Right atrium auricular region (tissue), 2 donors: Measurements from ENCODE around the gene TM7SF3. TPM values are rescaled to one million over a fixed set of nuclear protein-coding genes. Genes with fewer than 3 reads are reported as not detected.

Experiments
- DNase-seq: peaks from one replicate; pipeline ENCODE4 v3.0.0-alpha.2; 2019; ENCODE audit warnings: low spot score
- H3K27ac ChIP-seq, 2 donors: fragments of 200-600 bp; sonication (generic); 1 replicate in 1 of 2; 2 replicates in 1 of 2; pipeline ENCODE4 v1.5.1; 2016 to 2019
- H3K27me3 ChIP-seq, 2 donors: fragments of 200-600 bp; sonication (generic); one replicate each; pipeline versions ENCODE4 v1.5.1 to v1.6.0; 2017 to 2019
- H3K36me3 ChIP-seq: fragments of 200-600 bp; sonication (generic); one replicate; pipeline ENCODE4 v1.5.1; 2016
- H3K4me1 ChIP-seq, 2 donors: fragments of 200-600 bp; sonication (generic); one replicate each; pipeline versions ENCODE4 v1.5.1 to v1.6.0; 2017 to 2019
- H3K4me3 ChIP-seq, 2 donors: fragments of 200-600 bp; sonication (generic); 1 replicate in 1 of 2; 2 replicates in 1 of 2; pipeline ENCODE4 v1.5.1; 2017 to 2019; ENCODE audit warnings: mild to moderate bottlenecking in 1 of 2, moderate library complexity in 1 of 2
- H3K9me3 ChIP-seq, 2 donors: fragments of 200-600 bp; sonication (generic); one replicate each; pipeline ENCODE4 v1.5.1; 2019
- CTCF ChIP-seq, 2 donors: fragments of 200-600 bp; sonication (generic); IDR thresholded peaks; one replicate each; pipeline ENCODE4 v1.5.1; 2019; ENCODE audit warnings: antibody characterized with exemption in 2 of 2
- total RNA-seq, 2 donors: library from RNA; depleted of rRNA; stranded (reverse); fragments of >200 nt; gene quantifications; one replicate each; pipeline ENCODE4 v1.1.0, GENCODE V29; 2016

The TM7SF3 gene
- total RNA-seq, 2 donors from 2014 or later, result 23.0 to 34.6 TPM

- no peak for TF ChIP-seq CTCF (IDR thresholded peaks at IDR 0.05)
- Histone ChIP-seq H3K9me3 (no peaks in the 10 kb centered on the region), H3K27me3 (no peaks in the 10 kb centered on the region), H3K4me1 (no peaks in the 10 kb centered on the region), H3K36me3 (peaks cover 34% of the 10 kb centered on the region), H3K27ac (no peak overlapping the region), H3K4me3 (no peak overlapping the region)
- no peak for DNase-seq
Observed at GRCh38 chr12:27034607-27035293, 20.6 kb upstream of the TM7SF3 start.

- DNase-seq, result no peak
- H3K4me3 ChIP-seq, result no peak overlapping the region
- H3K9me3 ChIP-seq, result no peaks in the 10 kb centered on the region
- H3K27me3 ChIP-seq, result no peaks in the 10 kb centered on the region
- no peak for TF ChIP-seq CTCF (IDR thresholded peaks at IDR 0.05)
- H3K4me1 ChIP-seq, result no peaks in the 10 kb centered on the region
- peaks cover 54% of the 10 kb centered on the region for H3K36me3 ChIP-seq
- H3K27ac ChIP-seq, result no peak overlapping the region
Observed at GRCh38 chr12:27032679-27033078, 18.5 kb upstream of the TM7SF3 start.

- no peak overlapping the region for H3K4me3 ChIP-seq
- TF ChIP-seq CTCF (IDR thresholded peaks at IDR 0.05), result no peak
- H3K36me3 ChIP-seq, result peaks cover 60% of the 10 kb centered on the region
- no peak overlapping the region for H3K27ac ChIP-seq
- no peaks in the 10 kb centered on the region for H3K27me3 ChIP-seq
- H3K4me1 ChIP-seq, result no peaks in the 10 kb centered on the region
- no peaks in the 10 kb centered on the region for H3K9me3 ChIP-seq
- no peak for DNase-seq
Observed at GRCh38 chr12:27031531-27031930, 17.3 kb upstream of the TM7SF3 start.

GRCh38 chr12:27026257-27026656 is 12.1 kb upstream of the TM7SF3 start:
- H3K4me3 ChIP-seq, result no peak overlapping the region
- peaks cover 0 to 16% of the 10 kb centered on the region in 2 donors for H3K4me1 ChIP-seq
- no peak overlapping the region for H3K27ac ChIP-seq
- H3K27me3 ChIP-seq, result no peaks in the 10 kb centered on the region
- peaks cover 41% of the 10 kb centered on the region for H3K36me3 ChIP-seq
- H3K9me3 ChIP-seq, result no peaks in the 10 kb centered on the region
- DNase-seq, result no peak
- no peak for TF ChIP-seq CTCF (IDR thresholded peaks at IDR 0.05)

GRCh38 chr12:27025116-27025515 is 10.9 kb upstream of the TM7SF3 start:
- no peaks in the 10 kb centered on the region for H3K27me3 ChIP-seq
- no peaks in the 10 kb centered on the region for H3K9me3 ChIP-seq
- no peak for DNase-seq
- no peak overlapping the region for H3K4me3 ChIP-seq
- H3K27ac ChIP-seq, result no peak overlapping the region
- peaks cover 0 to 16% of the 10 kb centered on the region in 2 donors for H3K4me1 ChIP-seq
- H3K36me3 ChIP-seq, result peaks cover 29% of the 10 kb centered on the region
- no peak for TF ChIP-seq CTCF (IDR thresholded peaks at IDR 0.05)

GRCh38 chr12:27024291-27024690 is 10.1 kb upstream of the TM7SF3 start:
- no peak for TF ChIP-seq CTCF (IDR thresholded peaks at IDR 0.05)
- Histone ChIP-seq H3K27ac (no peak overlapping the region), H3K4me3 (no peak overlapping the region), H3K27me3 (no peaks in the 10 kb centered on the region), H3K4me1 (peaks cover 0 to 16% of the 10 kb centered on the region in 2 donors), H3K36me3 (peaks cover 22% of the 10 kb centered on the region), H3K9me3 (no peaks in the 10 kb centered on the region)
- no peak for DNase-seq
